ENCODE data around the gene DNMT1.
A peak's percentile ranks its signal among the peaks of the same experiment; 100 is the strongest.

The DNMT1 gene

GRCh38 chr19:10112895-10113591 is 81.7 kb downstream of the DNMT1 start:
- DNase-seq, result peak; percentile 69

GRCh38 chr19:10112037-10112761 is 82.6 kb downstream of the DNMT1 start:
- DNase-seq, result peak; percentile 43

GRCh38 chr19:10111405-10111811 is 83.3 kb downstream of the DNMT1 start, which contains the start of gene P2RY11:
Gene P2RY11 (plus strand): TSS chr19:10111693. CDS start chr19:10111722, 29 bp downstream.
- DNase-seq, result peak; percentile 47

GRCh38 chr19:10110972-10111317 is 83.8 kb downstream of the DNMT1 start:
- no peak for DNase-seq

DNA sequence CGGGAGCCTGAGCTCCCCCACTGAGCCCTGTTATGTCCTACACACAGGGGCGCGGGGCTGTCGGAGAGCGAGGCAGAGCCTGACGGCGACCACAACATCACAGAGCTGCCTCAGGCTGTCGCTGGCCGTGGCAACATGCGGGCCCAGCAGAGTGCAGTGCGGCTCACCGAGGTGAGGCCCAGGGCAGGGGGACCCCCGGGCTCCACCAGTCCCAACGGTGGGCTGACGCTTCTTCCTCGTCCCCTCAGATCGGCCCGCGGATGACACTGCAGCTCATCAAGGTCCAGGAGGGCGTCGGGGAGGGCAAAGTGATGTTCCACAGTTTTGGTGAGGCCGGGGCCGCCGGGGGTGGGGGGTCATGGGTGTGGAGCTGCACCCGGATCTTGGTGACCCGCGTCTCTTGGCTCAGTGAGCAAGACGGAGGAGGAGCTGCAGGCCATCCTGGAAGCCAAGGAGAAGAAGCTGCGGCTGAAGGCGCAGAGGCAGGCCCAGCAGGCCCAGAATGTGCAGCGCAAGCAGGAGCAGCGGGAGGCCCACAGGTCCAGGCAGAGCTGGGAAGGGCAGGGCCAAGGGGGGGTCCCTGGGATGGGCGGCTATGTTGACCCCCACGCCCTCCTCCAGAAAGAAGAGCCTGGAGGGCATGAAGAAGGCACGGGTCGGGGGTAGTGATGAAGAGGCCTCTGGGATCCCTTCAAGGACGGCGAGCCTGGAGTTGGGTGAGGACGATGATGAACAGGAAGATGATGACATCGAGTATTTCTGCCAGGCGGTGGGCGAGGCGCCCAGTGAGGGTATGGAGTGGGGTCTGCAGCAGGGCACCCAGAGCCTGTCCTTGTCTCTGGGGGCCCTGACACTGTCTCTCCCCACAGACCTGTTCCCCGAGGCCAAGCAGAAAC is 84.4 kb downstream of the DNMT1 start:
- no peak for DNase-seq

GRCh38 chr19:10109528-10109927 is 85.2 kb downstream of the DNMT1 start:
- no peak for DNase-seq

DNA sequence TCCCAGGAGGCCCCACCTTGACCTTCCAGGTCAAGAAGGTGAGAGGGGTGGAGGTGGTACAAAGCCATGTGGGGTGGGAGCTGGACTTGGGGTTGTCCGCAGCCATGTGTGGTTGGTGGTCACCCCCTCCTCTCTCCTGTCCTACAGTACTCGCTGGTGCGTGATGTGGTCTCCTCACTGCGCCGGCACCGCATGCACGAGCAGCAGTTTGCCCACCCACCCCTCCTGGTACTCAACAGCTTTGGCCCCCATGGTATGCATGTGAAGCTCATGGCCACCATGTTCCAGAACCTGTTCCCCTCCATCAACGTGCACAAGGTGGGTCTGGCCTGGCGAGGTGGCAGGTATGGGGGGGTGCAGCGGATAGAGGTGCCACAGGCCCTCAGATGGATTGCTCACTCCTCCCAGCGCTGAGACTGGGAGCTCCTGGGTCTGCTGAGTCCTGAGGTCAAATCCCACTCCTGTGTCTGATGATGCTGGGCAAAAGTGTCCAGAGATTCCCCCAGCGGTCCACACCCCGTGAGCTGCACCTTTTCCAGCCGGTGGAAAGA is 86.9 kb downstream of the DNMT1 start:
- DNase-seq, result no peak

DNA sequence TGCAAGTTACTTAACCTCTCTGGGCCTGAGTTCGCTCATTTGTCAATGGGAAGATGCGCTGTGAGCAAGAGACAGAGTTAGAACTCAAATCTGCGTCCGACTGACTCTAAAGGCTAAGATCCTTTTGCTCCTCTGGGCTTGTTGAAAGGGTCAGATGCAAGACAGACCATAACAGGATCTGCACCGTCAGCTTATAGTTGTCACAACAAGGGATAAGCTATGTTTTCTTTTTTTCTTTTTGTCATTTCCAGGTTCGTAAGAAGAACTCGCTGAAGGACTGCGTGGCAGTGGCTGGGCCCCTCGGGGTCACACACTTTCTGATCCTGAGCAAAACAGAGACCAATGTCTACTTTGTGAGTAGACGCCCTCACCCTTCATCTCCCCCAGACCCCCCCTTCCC is 87.5 kb downstream of the DNMT1 start:
- no peak for DNase-seq

DNA sequence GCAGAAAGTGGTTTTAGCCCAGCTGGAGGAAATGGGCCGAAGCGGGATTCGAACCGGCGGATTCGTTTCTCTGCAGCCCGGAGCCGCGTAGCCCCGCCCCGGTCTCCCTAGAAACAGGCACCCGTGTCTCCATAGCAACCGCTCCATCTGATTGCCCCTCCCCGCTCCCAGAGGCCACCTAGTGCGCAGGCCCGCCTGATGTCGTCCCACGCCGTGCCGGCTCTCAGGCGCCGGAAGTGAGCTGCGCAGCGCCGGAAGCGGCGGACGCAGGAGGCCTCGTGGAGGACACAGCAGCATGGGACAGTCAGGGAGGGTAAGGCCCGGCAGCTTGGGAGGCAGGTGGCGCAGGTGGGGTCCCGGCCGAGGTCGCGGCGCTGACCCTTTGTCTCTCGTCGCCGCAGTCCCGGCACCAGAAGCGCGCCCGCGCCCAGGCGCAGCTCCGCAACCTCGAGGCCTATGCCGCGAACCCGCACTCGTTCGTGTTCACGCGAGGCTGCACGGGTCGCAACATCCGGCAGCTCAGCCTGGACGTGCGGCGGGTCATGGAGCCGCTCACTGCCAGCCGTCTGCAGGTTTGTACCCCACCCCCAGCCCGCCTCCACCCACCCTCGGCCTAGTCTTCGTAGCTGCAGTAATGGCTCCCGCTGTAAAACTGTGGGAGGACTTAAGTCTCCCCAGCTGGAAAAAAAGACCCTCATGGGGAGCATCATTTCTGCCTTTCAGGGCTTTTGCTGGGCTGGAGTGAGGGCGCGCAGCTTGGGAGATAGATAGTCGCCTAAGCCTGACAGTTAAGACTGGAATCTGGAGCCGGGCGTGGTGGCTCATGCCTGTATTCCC is 88.4 kb downstream of the DNMT1 start, which contains the start of gene PPAN:
TSS of gene PPAN (plus strand) at position 263 of the 837 bp plus-strand sequence. CDS start at position 296, 33 bp downstream.
- DNase-seq, result peak; percentile 98

DNA sequence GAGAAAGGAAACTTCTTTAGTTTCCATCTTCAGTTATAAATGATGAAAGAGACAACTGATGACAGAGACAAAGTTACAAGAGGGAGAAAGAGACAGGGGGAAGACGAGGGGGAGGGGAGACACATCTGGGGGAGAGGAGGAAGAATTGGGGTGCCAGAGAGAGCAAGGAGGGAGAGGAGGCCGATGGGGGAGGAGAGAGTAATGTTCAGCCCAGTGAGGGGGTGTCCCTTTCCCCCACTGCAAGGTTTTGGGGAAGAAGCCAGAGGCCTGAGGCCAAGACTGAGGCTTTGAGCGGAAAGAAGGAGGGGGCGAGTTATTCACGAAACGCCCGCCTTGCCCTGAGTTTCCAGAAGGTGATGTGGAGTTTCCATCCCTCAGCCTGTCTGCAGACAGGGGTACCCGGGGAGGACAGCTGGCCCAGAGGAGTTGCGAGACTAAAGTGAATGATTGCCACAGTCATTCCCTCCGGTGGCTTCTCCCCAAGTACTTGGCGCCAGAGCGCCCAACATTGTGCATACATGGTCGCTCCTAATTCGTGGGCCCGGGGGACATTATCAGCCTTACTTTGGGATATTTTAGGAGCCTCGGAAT is 89.1 kb downstream of the DNMT1 start:
- DNase-seq, result peak; percentile 38

DNA sequence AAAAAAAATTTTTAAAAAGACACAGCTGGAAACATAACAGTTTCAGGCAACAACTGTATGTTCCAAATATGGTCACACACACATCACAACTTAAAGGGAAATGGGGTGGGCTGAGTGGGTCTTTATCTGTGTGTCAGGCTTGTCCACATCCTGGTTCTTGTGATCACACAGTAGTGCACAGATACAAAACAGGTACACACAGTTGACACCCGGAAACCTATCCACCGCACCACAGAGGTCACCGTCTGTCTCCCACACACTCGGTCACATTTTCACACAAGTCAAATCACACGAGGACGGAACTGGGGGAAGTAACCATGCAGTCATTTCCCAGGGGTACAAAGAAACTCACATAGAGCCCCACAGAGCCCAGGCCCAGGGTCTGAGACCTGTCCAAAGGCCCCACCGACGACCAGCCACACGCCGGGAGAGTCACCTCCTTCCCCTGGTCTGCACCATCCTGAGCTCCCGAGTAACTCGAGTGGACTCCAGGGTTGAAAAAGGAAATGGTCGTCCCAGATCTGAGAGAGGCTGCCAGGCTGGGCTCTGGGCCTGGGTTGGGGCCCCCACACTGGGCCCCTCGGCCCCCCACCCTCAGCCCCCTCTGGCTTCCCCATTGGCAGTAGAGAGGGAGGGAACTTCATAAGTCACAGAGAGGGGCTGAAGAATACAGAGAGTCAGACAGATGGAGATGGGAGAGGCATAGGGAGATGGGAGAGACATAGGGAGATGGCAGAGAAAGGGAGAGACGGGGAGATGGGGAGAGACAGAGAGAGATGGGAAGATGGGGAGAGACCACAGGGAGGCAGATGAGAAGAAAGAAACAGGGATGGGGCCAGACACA is 89.9 kb downstream of the DNMT1 start:
- peak; percentile 91 for DNase-seq

- DNase-seq, result no peak
These were observed 90.6 kb downstream of the DNMT1 start for GRCh38 chr19:10104130-10104513.

- peak; percentile 70 for DNase-seq
These were observed 91.9 kb downstream of the DNMT1 start for GRCh38 chr19:10102787-10103236.

DNA sequence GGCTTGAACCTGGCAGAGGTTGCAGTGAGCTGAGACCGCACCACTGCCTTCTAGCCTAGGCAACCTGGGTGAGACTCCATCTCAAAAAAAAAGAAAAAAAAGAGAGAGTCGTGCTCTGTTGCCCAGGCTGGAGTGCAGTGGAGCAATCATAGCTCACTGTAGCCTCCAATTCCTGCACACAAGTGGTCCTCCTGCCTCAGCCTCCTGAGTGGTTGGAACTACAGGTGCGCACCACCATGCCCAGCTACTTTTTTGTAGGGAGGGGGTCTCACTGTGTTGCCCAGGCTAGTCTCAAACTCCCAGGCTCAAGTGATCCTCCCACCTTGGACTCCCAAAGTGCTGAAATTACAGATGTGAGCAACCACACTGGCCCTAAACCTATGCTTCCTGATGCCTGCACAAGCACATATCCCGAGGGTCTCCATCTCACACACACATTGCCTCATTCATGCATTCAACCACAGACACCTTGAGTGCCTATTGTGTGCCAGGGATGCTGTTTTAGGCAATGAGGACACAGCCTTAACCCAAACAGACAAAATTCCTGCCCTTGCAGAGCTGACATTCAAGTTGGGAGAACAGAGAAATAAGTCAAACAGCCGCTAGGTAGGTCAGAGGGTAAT is 94.5 kb downstream of the DNMT1 start:
- no peak for DNase-seq

DNA sequence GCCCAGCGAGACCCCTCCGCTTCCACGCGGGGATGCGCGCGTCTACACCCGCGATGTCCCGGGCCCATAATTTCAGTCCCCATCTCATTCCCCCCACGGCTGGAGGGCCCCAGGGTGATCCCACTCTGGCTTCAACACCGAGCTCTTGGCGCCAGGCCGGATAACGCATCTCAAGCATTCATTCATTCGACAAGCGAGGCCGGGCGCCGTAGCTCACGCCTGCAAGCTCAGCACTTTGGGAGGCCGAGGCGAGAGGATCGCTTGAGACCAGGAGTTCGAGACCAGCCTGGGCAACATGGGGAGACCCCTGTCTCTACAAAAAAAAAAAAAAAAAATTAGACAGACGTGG is 98.2 kb downstream of the DNMT1 start:
- no peak for DNase-seq

GRCh38 chr19:10095948-10096614 is 98.7 kb downstream of the DNMT1 start:
- DNase-seq, result peak; percentile 93

- DNase-seq, result no peak
These were observed 99.2 kb downstream of the DNMT1 start for GRCh38 chr19:10095622-10095947.

DNA sequence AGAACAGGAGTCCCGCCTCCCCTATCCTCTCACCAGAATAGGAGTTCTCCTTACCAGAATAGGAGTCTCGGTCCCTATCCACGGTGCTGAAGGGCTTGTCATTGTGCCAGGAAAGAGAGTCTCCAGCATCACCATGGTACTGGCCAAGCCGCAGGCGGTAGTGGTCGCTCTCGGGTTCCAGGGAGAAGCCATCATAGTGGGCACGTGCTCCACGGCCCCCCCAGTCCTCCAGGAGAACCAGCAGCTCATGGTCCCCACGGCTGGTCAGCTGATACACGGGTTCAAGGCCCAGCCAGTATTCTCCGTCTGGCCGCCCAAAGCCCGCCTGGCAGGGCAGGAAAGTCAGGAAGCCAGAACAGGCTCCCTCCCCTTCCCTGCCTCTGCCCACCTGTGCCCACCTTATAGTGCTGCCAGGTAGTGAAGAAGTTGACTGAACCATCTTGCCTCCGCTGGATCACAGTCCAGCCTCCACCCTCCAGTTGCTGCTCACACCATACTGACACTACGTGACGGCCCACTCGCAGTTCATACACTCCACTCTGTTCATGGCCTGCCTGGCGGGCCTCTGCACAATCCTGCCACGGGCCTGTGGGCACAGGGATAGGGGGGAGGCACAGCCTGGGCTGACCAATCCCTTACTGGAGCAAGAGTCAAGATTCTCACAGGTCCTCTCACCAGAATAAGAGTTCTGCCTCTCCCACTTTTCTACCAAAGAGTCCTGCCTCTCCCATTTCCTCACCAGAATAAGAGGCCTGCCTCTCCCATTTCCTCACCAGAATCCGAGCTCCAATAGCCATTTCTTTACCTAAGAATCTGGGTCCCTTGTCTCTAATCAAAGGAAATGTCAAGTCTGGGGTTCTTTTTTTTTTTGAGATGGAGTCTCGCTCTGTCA is 101.2 kb downstream of the DNMT1 start:
- no peak for DNase-seq

Data from CD4-positive, alpha-beta T cell treated with Interferon gamma for 1 hour (primary cell).